Activated CD8-positive, alpha-beta memory T cell treated with anti-CD3 and anti-CD28 coated beads, Interleukin-2, amount 50 U/mL, for 1 hour (primary cell): ENCODE data around the gene CXCR6.

Source experiments
- DNase-seq: peaks from one replicate; pipeline ENCODE4 v3.0.0-alpha.2; 2020; ENCODE audit errors: extremely low read depth

The CXCR6 gene

GRCh38 chr3:45968706-45969105 is 25.4 kb downstream of the CXCR6 start:
- no peak for DNase-seq

- DNase-seq: no peak
Observed at GRCh38 chr3:45969116-45969515, 25.9 kb downstream of the CXCR6 start.

- no peak for DNase-seq
Observed at GRCh38 chr3:45969953-45970352, 26.7 kb downstream of the CXCR6 start.

- DNase-seq: no peak
Observed at GRCh38 chr3:45972534-45973402, 29.5 kb downstream of the CXCR6 start.

- no peak for DNase-seq
Observed at GRCh38 chr3:45974686-45975085, 31.4 kb downstream of the CXCR6 start.

GRCh38 chr3:45975686-45976085 is 32.4 kb downstream of the CXCR6 start:
- DNase-seq: no peak

GRCh38 chr3:45976191-45977091 is 33.2 kb downstream of the CXCR6 start:
- no peak for DNase-seq

- no peak for DNase-seq
Observed at GRCh38 chr3:45978006-45978761, 34.9 kb downstream of the CXCR6 start.

GRCh38 chr3:45979378-45979777 is 36.1 kb downstream of the CXCR6 start:
- no peak for DNase-seq

- DNase-seq: no peak
Observed at GRCh38 chr3:45980229-45980813, 37.1 kb downstream of the CXCR6 start.

- DNase-seq: no peak
Observed at GRCh38 chr3:45980819-45981218, 37.6 kb downstream of the CXCR6 start.

- DNase-seq: no peak
Observed at GRCh38 chr3:45981346-45982074, 38.2 kb downstream of the CXCR6 start.

GRCh38 chr3:45983770-45984169 is 40.5 kb downstream of the CXCR6 start:
- DNase-seq: no peak

- no peak for DNase-seq
Observed at GRCh38 chr3:45984331-45985312, 41.4 kb downstream of the CXCR6 start.

GRCh38 chr3:45985532-45986302 is 42.5 kb downstream of the CXCR6 start:
- DNase-seq: no peak

GRCh38 chr3:45986303-45986982 is 43.2 kb downstream of the CXCR6 start:
- DNase-seq: no peak

GRCh38 chr3:45987368-45988291 is 44.4 kb downstream of the CXCR6 start:
- no peak for DNase-seq
